WTC11 (cell line): ENCODE results near the gene SMIM12.

Source experiments
- ATF1 ChIP-seq: sonication (generic); formaldehyde crosslinking; IDR thresholded peaks from 2 replicates; pipeline ENCODE4 v1.8.1; 2023; ENCODE audit warnings: mild to moderate bottlenecking, moderate library complexity, missing genetic modification reagents
- ESRRA ChIP-seq: sonication (generic); formaldehyde crosslinking; IDR thresholded peaks from 2 replicates; pipeline ENCODE4 v1.8.1; 2022; ENCODE audit warnings: mild to moderate bottlenecking, missing genetic modification reagents, borderline replicate concordance
- JUN ChIP-seq: sonication (generic); formaldehyde crosslinking; IDR thresholded peaks from 2 replicates; pipeline ENCODE4 v1.8.0; 2023; ENCODE audit warnings: mild to moderate bottlenecking, missing genetic modification reagents
- MYBL2 ChIP-seq: sonication (generic); formaldehyde crosslinking; IDR thresholded peaks from 2 replicates; pipeline ENCODE4 v1.8.1; 2023; ENCODE audit warnings: mild to moderate bottlenecking, moderate library complexity, missing genetic modification reagents
- NR1H2 ChIP-seq: sonication (generic); formaldehyde crosslinking; IDR thresholded peaks from 2 replicates; pipeline ENCODE4 v1.9.0; 2021; ENCODE audit warnings: mild to moderate bottlenecking, moderate library complexity, missing genetic modification reagents
- TEAD4 ChIP-seq: sonication (generic); formaldehyde crosslinking; IDR thresholded peaks from 2 replicates; pipeline ENCODE4 v1.8.0; 2022; ENCODE audit warnings: mild to moderate bottlenecking, missing genetic modification reagents
- ZNF138 ChIP-seq: sonication (generic); formaldehyde crosslinking; conservative IDR thresholded peaks from 2 replicates; pipeline ENCODE4 v1.8.1; 2022; ENCODE audit warnings: mild to moderate bottlenecking, moderate library complexity, missing genetic modification reagents
- ZNF232 ChIP-seq: sonication (generic); formaldehyde crosslinking; IDR thresholded peaks from 2 replicates; pipeline ENCODE4 v1.8.0; 2022; ENCODE audit warnings: mild to moderate bottlenecking, missing genetic modification reagents
- TF ChIP-seq, protein P1 (sequence below): fragments of 200-600 bp; IDR thresholded peaks from 2 replicates; pipeline ENCODE4 v1.8.0; 2022; ENCODE audit warnings: antibody characterized with exemption
- TF ChIP-seq, protein P2 (sequence below): sonication (generic); formaldehyde crosslinking; IDR thresholded peaks from 2 replicates; pipeline ENCODE4 v1.8.0; 2022; ENCODE audit warnings: mild to moderate bottlenecking, missing genetic modification reagents
- TF ChIP-seq, protein P3 (sequence below): sonication (generic); formaldehyde crosslinking; IDR thresholded peaks from 2 replicates; pipeline ENCODE4 v1.8.1; 2022; ENCODE audit warnings: low read depth, missing genetic modification reagents, borderline replicate concordance
- TF ChIP-seq, protein P4 (sequence below): sonication (generic); formaldehyde crosslinking; IDR thresholded peaks from 2 replicates; pipeline ENCODE4 v1.8.1; 2022; ENCODE audit warnings: mild to moderate bottlenecking, moderate library complexity, missing genetic modification reagents
- TF ChIP-seq, protein P5 (sequence below): sonication (generic); formaldehyde crosslinking; conservative IDR thresholded peaks from 2 replicates; pipeline ENCODE4 v1.8.1; 2022; ENCODE audit warnings: mild to moderate bottlenecking, missing genetic modification reagents
- TF ChIP-seq, protein P6 (sequence below): sonication (generic); formaldehyde crosslinking; IDR thresholded peaks from 2 replicates; pipeline ENCODE4 v1.8.1; 2023; ENCODE audit warnings: mild to moderate bottlenecking, moderate library complexity, missing genetic modification reagents

DNA sequence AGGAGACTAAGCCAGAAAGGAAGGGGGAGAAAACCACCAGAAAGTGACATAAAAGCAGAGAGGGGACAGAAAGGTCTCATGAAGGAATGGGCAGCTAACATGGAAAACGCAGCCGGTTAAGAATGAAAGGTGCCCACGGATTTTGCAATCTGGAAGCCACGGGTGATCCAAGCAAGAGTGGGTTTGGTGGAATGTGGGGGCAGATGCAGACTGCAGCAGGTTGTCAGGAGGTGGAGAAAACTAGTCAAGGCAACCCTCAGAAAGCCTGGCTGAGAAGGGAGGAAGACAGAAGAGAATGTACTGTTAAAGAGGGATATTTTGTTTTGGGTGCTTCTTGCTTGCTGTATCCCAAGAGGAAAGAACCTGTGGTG lies 12.6 kb upstream of the SMIM12 start:
- no peak for TF ChIP-seq ZNF232 (CRISPR knock-in tag)
- TF ChIP-seq NR1H2 (CRISPR knock-in tag) = no peak
- TF ChIP-seq ZNF138 (CRISPR knock-in tag) = no peak
- TF ChIP-seq, protein P1, sequence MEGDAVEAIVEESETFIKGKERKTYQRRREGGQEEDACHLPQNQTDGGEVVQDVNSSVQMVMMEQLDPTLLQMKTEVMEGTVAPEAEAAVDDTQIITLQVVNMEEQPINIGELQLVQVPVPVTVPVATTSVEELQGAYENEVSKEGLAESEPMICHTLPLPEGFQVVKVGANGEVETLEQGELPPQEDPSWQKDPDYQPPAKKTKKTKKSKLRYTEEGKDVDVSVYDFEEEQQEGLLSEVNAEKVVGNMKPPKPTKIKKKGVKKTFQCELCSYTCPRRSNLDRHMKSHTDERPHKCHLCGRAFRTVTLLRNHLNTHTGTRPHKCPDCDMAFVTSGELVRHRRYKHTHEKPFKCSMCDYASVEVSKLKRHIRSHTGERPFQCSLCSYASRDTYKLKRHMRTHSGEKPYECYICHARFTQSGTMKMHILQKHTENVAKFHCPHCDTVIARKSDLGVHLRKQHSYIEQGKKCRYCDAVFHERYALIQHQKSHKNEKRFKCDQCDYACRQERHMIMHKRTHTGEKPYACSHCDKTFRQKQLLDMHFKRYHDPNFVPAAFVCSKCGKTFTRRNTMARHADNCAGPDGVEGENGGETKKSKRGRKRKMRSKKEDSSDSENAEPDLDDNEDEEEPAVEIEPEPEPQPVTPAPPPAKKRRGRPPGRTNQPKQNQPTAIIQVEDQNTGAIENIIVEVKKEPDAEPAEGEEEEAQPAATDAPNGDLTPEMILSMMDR = no peak
- TF ChIP-seq, protein P2, sequence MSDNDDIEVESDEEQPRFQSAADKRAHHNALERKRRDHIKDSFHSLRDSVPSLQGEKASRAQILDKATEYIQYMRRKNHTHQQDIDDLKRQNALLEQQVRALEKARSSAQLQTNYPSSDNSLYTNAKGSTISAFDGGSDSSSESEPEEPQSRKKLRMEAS = no peak
- TF ChIP-seq MYBL2 (CRISPR knock-in tag) = no peak
- TF ChIP-seq, protein P3, sequence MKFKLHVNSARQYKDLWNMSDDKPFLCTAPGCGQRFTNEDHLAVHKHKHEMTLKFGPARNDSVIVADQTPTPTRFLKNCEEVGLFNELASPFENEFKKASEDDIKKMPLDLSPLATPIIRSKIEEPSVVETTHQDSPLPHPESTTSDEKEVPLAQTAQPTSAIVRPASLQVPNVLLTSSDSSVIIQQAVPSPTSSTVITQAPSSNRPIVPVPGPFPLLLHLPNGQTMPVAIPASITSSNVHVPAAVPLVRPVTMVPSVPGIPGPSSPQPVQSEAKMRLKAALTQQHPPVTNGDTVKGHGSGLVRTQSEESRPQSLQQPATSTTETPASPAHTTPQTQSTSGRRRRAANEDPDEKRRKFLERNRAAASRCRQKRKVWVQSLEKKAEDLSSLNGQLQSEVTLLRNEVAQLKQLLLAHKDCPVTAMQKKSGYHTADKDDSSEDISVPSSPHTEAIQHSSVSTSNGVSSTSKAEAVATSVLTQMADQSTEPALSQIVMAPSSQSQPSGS = no peak
- no peak for TF ChIP-seq ESRRA (CRISPR knock-in tag)
- TF ChIP-seq, protein P4, sequence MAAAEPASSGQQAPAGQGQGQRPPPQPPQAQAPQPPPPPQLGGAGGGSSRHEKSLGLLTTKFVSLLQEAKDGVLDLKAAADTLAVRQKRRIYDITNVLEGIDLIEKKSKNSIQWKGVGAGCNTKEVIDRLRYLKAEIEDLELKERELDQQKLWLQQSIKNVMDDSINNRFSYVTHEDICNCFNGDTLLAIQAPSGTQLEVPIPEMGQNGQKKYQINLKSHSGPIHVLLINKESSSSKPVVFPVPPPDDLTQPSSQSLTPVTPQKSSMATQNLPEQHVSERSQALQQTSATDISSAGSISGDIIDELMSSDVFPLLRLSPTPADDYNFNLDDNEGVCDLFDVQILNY (CRISPR knock-in tag) = no peak
- TF ChIP-seq TEAD4 (CRISPR knock-in tag) = no peak
- no peak for TF ChIP-seq JUN (CRISPR knock-in tag)
- TF ChIP-seq ATF1 (CRISPR knock-in tag) = no peak
- TF ChIP-seq, protein P5, sequence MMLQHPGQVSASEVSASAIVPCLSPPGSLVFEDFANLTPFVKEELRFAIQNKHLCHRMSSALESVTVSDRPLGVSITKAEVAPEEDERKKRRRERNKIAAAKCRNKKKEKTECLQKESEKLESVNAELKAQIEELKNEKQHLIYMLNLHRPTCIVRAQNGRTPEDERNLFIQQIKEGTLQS = no peak
- TF ChIP-seq, protein P6, sequence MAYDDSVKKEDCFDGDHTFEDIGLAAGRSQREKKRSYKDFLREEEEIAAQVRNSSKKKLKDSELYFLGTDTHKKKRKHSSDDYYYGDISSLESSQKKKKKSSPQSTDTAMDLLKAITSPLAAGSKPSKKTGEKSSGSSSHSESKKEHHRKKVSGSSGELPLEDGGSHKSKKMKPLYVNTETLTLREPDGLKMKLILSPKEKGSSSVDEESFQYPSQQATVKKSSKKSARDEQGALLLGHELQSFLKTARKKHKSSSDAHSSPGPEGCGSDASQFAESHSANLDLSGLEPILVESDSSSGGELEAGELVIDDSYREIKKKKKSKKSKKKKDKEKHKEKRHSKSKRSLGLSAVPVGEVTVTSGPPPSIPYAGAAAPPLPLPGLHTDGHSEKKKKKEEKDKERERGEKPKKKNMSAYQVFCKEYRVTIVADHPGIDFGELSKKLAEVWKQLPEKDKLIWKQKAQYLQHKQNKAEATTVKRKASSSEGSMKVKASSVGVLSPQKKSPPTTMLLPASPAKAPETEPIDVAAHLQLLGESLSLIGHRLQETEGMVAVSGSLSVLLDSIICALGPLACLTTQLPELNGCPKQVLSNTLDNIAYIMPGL = no peak
